GM19438 (cell line): Measurements from ENCODE around the gene TRPM1.
"Not testable (repeated sequence)": the region's sequence is repeated elsewhere in the genome, so short reads cannot be mapped to it uniquely, and the experiment has no call there.

Source experiments
- ATAC-seq: cut with Tn5 transposase; IDR thresholded peaks from one replicate; pipeline ENCODE4 v1.9.1; 2021; ENCODE audit warnings: low read depth; ENCODE audit not compliant: unreplicated experiment

Gene TRPM1

DNA sequence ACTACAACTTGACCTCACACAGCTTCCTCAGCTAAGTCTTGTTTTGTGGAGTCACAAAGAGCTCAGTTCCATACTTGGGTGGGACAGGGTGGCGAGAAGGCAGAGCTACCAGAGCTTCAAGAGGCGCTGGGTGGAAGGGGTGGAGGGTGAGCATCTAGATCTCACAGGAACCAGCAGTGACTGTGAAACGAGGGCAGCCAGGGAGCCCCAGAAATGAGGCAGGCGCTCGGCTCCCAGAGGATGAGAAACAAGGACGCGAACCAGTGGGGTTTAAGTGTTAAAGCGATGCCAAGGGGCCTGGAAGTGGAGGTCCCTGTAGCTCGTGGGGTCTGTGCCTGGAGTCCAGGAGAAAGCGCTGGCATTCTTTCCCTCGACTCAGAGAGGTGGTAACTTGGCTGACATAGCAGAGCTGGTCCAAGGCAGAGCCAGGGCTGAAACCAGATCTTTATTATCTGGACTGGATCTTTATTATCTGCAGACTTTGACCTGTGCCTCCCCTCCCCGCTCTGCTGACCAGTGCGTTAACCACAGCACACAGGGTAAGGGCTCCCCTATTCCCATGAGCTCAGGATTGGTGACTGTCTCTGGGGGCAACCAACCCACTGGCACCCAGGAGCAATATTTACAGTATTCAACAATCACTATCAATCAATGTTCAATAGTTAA lies 26.2 kb upstream of the TRPM1 start:
- ATAC-seq = no peak

GRCh38 chr15:31125061-31125460 lies 23.5 kb upstream of the TRPM1 start:
- ATAC-seq = no peak

- ATAC-seq = no peak
These were observed 15.0 kb upstream of the TRPM1 start for GRCh38 chr15:31116423-31117030.

DNA sequence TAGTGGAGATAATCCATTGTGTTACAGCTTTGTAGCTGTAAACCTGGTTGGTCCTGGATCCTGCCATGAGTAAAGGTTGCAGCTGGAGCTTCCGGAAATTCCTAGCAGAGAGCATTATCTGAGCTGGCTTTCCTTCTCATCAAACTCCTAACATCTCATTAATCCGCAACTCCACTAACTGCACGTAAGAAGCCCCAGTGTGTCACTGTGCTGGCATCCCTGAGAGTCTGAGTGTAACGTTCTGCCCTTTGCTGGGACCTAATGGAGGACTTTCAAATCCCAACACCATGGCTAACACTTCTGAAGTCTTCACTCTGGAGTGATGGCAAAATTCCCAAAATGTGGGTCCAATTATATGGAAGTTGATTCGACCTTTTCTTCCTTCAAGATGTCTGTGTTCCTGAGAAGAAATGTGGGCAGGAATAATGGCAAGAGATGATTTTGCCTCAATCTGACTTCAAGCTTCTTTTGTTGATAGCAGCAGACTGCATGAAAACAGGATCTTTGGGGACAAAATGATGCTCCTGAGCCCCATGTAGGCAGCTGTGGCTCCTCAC lies 9.6 kb upstream of the TRPM1 start:
- ATAC-seq = no peak

GRCh38 chr15:31108836-31109235 lies 7.3 kb upstream of the TRPM1 start:
- ATAC-seq = no peak

GRCh38 chr15:31106495-31107300 lies 5.2 kb upstream of the TRPM1 start:
- no peak for ATAC-seq

DNA sequence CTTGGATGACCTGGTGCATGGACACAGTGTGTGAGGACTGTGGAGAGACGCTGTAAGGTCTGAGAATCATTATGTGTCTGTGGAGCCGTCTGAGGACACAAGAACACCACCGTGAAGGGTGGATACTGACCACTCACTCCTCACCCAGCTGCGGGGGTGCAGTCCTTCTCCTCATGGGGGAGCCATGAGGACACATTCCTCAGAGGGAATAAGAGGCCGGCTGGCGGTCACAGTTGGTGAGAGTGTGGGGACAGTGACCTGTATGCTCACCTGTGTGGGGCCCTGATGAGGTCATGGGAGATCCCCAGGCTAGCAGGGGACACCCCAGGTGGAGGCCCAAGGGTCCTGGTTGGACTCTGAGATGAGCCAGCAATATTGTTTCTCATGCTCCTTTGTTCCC lies 2.5 kb upstream of the TRPM1 start:
- ATAC-seq = no peak

DNA sequence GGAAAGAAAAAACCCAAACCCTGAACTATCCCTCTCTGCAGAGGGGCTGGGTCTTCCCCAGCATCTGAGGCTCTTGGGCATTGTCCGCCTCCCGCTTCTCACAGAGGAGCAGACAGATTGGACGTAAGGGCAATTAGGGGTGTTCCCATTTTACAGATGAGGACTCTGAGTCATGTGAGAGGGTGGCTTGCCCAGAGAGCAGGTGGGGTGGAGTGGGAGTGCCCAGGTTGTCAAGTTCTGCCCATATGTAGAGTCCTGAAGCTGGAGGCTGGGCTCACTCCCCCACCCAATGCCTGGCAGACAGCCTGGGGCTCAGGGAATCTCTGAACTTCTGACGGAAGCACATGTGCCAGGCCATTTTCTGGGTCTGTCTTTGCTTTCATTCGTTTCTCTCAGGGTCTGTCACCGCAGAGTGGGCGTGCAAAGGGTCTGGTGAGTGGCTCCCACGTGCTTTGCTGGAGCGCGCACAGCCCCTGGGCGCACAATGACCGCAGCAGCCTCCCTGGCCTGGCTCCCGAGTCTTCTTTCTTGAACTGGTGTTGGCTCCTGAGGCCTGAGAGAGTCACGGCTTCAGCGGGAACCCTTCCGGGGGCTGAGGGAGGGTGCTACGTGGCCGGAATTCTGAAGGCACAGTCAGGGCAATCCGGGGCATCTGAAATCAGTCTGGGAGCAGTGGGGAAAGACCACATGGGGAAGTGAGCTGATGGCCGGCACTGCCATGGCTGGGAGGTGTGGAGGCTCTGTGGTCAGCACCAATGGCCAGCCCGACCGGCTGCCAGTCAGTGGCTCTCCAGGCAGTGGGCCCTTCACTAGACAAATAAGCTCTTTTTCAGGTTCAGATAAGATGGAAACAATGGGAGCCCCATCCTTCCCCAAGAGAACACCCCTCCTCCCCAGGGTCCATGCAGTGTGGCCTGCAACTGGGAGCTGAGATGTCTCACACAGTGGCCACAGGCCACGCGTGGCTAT lies 1.1 kb upstream of the TRPM1 start:
- ATAC-seq = no peak

DNA sequence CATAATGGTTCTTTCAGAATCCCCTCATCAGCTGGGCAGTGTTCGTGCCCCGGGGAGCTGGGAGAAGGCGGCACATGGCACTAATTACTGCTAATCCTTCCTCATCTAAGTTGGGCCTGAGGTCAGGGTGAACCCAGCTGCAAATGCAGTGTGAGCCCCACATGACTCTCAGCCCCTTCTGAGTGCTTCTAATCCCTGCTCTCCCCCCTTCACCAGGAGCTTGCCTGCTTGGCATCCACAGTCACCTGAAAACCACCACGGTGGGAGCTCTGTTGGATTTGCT lies 455 bp upstream of the TRPM1 start:
- no peak for ATAC-seq

DNA sequence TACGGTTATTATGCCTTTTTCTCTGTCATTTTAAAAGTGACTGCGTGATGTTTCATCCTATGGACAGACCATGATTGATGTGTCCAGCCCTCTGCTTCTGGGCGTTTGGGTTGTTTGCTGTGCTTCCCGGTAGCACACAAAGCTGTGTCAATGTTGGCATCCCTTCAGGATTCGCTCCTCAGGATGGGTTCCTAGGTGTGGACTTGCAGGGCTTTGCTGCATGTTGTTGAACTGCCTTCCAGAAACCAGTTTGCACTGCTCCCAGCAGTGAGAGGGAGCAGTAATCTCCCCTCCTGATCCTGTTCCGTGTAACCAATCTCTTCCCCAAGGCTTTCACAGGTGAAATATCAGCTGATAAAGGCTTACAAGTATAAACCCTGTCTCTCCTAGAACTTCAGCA lies 787 bp downstream of the TRPM1 start:
- no peak for ATAC-seq

- ATAC-seq = no peak
These were observed 2.4 kb downstream of the TRPM1 start for GRCh38 chr15:31098953-31099740.

DNA sequence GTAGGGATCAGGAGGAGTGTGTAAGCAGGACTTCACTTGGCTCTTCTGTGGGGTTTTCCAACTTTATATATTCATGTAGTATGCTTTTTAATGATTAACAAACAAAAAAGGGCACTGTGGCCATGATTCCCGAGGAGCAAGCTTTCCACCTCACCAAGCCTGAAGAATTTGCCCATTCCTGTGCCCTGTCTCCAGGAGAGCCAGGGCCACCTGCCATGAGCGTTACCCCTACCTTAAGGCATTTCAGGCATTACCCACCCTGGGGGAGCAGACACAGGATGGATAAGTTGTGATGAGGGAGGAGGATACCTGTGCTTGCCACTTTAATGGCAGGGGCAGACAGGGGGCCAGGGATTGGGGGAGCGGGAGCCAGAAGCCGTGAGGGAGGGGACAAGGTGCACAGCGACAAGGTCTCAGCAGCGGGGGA lies 3.0 kb downstream of the TRPM1 start:
- ATAC-seq = no peak

GRCh38 chr15:31096563-31096962 lies 5.0 kb downstream of the TRPM1 start:
- ATAC-seq = no peak

DNA sequence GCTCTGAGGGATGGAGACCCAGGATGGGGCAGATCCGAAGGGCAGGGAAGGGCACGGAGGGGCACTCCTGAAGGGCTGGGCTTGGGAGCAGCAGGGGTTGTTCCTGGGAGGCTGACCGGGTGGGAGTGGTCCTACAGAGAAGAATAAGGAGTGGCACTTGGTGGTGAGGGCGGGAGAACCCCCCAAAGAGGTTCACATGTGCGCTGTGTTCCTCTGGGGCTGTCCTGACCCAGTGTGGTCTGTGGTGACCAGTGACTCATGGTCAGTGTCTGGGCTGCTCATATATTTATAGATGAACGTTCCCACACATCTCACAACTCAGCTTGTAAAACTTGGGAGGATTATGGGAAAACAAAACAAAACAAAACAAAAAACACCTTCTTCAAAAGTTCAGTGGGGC lies 10.0 kb downstream of the TRPM1 start:
- no peak for ATAC-seq

DNA sequence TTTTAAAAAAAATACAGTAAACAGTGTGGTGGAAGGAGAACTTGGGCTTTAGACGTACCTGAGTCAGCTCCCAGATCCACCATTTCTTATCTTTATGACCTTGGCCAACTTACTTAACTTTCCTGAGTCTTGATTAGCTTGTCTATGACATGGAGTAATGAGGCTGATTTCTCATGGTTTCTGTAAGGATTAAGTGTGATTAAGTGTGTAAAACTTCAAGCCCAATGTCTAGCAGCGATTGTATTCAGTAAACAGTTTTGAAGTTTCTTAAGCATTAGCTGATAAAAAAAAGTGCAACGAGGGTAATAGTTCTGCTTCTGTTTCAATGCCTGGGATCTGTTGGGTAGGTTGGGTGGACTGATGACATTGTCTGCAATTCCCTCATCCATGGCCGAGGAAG lies 10.8 kb downstream of the TRPM1 start:
- no peak for ATAC-seq

DNA sequence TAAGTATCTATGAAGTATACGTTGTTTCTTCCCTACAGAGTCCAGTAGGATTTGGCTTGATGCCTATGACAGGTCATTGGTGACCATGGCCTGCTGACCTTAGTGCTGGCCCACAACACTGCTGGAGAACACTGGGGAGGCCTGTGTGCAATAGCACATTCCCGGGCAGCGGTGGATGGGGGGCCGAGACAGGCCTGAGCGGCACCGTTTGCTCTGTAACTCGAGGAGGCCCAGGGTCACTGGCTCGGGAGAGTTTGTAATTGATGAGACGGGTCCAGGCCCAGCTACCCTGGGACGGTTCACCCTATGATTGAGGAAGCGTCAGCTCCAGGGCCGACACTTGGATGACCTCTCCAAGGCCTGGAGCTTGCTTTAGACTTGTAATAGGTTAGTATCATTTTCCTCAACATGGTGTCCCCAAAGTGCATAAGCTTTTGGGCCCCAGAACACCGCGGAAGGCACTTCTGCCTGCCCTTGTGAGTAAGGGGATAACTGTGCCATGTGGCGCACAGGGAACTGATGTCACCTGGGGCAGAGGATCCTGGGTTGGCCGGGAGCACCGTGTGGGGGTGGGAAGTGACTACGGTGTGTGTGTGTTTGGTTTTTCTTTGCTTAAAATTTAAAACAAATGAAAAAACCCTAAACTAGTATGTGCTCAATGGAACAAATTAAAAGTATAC lies 12.0 kb downstream of the TRPM1 start:
- ATAC-seq = no peak

DNA sequence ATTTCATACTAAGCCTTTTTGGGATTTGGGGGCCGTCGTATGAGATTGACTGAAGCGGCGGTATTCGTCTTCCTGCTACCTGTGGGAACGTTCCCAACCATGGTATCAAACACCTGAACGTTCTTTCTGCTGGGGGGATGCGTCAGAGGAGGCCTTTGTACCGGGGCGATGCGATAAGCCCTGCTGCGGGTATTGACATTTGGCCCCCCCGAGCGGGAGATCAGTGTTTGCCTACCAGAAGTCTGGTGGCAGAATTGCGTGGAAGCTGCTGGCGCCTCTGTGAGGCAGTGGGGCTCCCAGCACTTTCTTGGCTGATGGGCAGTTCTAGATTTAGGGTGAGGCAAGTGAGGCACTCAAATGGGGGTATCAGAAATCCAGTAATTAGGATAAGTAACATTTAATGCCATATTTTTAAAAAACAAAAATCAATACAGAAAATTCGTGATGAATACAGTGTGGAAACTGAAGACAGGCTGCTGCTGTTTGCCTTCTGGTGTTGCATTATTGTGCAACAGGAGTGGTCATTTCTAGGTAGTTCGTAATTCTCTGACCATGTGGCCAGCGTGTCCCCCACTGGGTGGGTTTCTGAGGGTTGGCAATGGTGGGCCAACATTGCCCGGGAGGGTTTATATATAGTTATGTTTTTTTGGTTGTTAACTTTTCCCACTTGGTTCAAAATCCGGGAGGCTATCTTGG lies 12.7 kb downstream of the TRPM1 start:
- ATAC-seq = no peak

DNA sequence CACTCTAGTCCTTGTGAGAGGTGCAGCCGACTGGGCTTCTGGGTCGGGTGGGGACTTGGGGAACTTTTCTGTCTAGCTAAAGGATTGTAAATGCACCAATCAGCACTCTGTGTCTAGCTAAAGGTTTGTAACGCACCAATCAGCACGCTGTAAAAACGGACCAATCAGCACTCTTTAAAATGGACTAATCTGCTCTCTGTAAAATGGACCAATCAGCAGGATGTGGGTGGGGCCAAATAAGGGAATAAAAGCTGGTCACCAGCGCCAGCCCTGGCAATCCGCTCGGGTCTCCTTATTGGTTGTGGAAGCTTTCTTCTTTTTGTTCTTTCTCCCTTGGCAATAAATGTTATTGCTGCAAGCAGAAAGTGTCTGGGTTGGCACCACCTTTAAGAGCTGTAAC lies 13.5 kb downstream of the TRPM1 start:
- not testable (repeated sequence) for ATAC-seq

DNA sequence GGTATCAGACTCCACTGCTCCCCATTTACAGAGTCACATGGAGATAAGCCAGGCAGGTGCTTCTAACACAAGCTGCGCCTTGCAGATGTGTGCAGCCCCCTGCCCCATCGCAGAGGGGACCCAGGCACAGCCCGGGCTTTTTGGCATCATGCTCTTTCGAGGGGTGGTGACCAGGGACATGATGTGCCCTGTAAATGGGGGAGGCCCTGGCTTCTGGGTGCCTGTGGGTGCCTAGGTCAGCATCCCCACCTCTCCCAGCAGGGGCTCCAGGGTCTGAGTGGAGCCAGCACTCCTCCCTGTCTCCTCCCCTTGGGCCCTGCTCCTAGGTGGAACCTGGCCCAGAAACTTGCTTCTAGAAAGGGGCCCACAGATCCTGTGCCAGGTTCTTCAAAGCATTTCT lies 15.2 kb downstream of the TRPM1 start:
- ATAC-seq = no peak
